GM10248 (cell line): ENCODE data around the gene NRGN.

Experiments used
- CTCF ChIA-PET: fragments of 300-600 bp; sonication (Branson Sonifier 250); formaldehyde crosslinking; extraction: SDS; loops from one replicate; lab custom pipeline; 2021; ENCODE audit warnings: antibody characterized with exemption; lab: Yijun Ruan, JAX
- POLR2A ChIA-PET: fragments of 350-650 bp; sonication (Branson Sonifier 250); formaldehyde crosslinking; extraction: SDS; loops from one replicate; lab custom pipeline; 2020; ENCODE audit warnings: antibody characterized with exemption; lab: Yijun Ruan, JAX
- DNase-seq: peaks from one replicate; pipeline ENCODE4 v3.0.0; 2012; ENCODE audit errors: extremely low spot score
- TF ChIP-seq, protein P1 (sequence below): IDR thresholded peaks from 2 replicates; pipeline ENCODE4 v1.5.1; 2012; ENCODE audit warnings: mild to moderate bottlenecking, low read depth; ENCODE audit errors: extremely low read depth, missing control alignments, control extremely low read depth

Gene NRGN

DNA sequence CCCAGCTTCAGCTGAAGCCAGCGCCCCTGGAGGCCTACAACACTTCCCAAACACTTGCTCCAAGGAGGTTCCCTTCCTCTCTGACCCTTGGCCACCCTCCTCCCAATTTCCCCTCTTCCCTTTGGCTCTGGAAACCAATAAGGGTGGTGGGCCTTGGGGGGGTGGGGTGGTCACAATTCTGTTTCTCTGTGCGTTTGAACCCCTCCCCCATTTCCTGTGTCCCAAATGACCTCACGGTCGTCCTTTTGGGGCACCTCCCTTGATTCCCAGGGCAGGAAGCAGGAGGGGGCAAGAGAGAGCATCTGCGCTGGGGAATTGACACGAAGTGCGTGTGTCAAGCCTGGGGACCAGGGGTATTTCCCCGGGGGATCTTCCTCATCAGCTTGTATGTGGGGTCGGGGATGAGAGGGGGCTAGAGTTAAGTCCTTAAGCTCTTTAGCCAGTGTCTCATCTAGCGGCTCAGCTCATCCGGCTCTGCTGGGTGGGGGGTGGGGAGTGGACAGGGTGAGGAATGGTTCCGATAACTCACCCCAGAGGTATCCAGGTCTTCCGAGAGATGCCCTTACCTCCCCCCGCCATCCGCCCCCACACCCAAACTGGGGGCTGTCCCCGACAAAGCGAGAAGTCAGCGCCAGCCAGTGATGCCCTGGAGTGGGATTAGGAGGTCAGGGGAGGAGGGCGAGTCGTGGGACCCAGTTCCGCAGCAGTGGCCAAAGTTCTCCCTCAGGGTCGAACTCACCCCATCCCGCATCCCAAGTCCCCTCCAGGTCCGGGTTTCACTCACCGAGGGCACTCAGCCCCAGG is 21.8 kb downstream of the NRGN start:
- POLR2A ChIA-PET = no interaction called here
- no peak for DNase-seq
- CTCF ChIA-PET = interaction anchor here (0.7 to 21.1 kb wide), 11 partner anchors 13 to 692 kb away, joined by 3 to 381 read pairs (median 4); partner anchors contain the start of genes MSANTD2, NRGN, SIAE and SPA17
- TF ChIP-seq, protein P1, sequence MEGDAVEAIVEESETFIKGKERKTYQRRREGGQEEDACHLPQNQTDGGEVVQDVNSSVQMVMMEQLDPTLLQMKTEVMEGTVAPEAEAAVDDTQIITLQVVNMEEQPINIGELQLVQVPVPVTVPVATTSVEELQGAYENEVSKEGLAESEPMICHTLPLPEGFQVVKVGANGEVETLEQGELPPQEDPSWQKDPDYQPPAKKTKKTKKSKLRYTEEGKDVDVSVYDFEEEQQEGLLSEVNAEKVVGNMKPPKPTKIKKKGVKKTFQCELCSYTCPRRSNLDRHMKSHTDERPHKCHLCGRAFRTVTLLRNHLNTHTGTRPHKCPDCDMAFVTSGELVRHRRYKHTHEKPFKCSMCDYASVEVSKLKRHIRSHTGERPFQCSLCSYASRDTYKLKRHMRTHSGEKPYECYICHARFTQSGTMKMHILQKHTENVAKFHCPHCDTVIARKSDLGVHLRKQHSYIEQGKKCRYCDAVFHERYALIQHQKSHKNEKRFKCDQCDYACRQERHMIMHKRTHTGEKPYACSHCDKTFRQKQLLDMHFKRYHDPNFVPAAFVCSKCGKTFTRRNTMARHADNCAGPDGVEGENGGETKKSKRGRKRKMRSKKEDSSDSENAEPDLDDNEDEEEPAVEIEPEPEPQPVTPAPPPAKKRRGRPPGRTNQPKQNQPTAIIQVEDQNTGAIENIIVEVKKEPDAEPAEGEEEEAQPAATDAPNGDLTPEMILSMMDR = peak; percentile 6

GRCh38 chr11:124762105-124762623 is 22.4 kb downstream of the NRGN start, which contains the start of gene ESAM:
TSS of gene ESAM (minus strand) at chr11:124762290. CDS start at chr11:124762154, 136 bp downstream.
- ChIA-PET CTCF (interaction anchor here (0.5 to 21.1 kb wide), 16 partner anchors 14 to 121 kb away, joined by 3 to 381 read pairs (median 4); partner anchors contain the start of genes MSANTD2, NRGN, SIAE and SPA17), POLR2A (no interaction called here)
- peak; percentile 92 for DNase-seq
- TF ChIP-seq, protein P1 = no peak

DNA sequence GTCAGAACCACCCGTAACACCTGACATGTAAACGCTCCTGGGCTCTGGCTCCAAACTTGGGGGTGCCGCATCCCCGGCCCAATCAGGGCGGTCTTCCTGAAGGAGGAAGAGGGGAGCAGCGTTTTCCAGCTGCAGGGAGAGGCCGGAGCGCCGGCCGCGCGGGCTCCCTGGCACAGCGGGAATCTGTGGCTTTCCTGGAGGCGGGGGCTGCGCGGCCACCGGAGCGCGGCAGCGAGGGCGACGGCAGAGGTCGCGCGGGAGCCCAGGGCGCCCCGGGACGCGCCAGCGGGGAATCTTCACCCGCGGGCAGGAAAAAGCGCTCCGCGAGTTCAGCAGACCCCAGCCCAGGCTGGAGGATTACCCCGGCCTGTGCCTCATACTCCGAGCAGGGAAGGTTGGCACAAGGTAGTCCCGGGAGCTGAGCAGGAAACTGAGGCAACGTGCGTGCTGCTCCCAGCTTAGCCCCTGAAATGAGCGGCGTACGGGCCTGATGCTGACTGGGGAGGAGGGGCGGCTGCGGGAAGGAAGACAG is 22.9 kb downstream of the NRGN start:
- ChIA-PET CTCF (interaction anchor here (0.5 to 21.1 kb wide), 15 partner anchors 13 to 122 kb away, joined by 3 to 381 read pairs (median 5); partner anchors contain the start of genes MSANTD2, NRGN, SIAE and SPA17), POLR2A (no interaction called here)
- DNase-seq = peak; percentile 50
- TF ChIP-seq, protein P1 = peak; percentile 10

GRCh38 chr11:124763156-124763947 is 23.6 kb downstream of the NRGN start:
- ChIA-PET CTCF (interaction anchor here (0.7 to 21.1 kb wide), 22 partner anchors 13 to 691 kb away, joined by 3 to 381 read pairs (median 3); partner anchors contain the start of genes MSANTD2, NRGN, SIAE and SPA17), POLR2A (interaction anchor here (0.6 kb wide), 1 partner anchor 33 kb away, joined by 5 read pairs; no protein-coding TSS in a partner anchor)
- TF ChIP-seq, protein P1 = peak; percentile 84

GRCh38 chr11:124766156-124766555 is 26.4 kb downstream of the NRGN start:
- POLR2A ChIA-PET = no interaction called here
- no peak for DNase-seq
- CTCF ChIA-PET = interaction anchor here (1.4 to 21.1 kb wide), 5 partner anchors 8 to 95 kb away, joined by 4 to 381 read pairs (median 86); partner anchors contain the start of genes MSANTD2, NRGN, SIAE and SPA17
- TF ChIP-seq, protein P1 = no peak

More at GRCh38 chr11:124763156-124763947, 23.6 kb downstream of the NRGN start:
- DNase-seq = peak; percentile 70
